Omental fat pad (tissue), 4 donors: ENCODE measurements around the gene REV1. TPM values are rescaled to one million over a fixed set of nuclear protein-coding genes. Genes with fewer than 3 reads are reported as not detected.

Experiments
- ATAC-seq: fragments of 150-250 bp; one replicate; pipeline ENCODE4 v1.9.1; 2016; ENCODE audit warnings: mild to moderate bottlenecking, moderate library complexity; ENCODE audit not compliant: low FRiP score
- DNase-seq: peaks from one replicate; pipeline ENCODE4 v3.0.0-alpha.2; 2019; ENCODE audit warnings: low spot score
- total RNA-seq, 4 donors: library from RNA; depleted of rRNA; stranded (reverse); fragments of >200 nt; gene quantifications; one replicate each; pipeline ENCODE4 v1.1.0, GENCODE V29; 2016
- TF ChIP-seq, protein P1 (sequence below), 3 donors: fragments of 450-650 bp; IDR thresholded peaks; one replicate each; pipeline ENCODE4 v1.5.1; 2016 to 2017; ENCODE audit warnings: antibody characterized with exemption in 3 of 3, mild to moderate bottlenecking in 3 of 3, moderate library complexity in 2 of 3

Gene REV1
- total RNA-seq, 4 donors from 2014 or later, result 33.5 to 76.1 (median 51.5) TPM

DNA sequence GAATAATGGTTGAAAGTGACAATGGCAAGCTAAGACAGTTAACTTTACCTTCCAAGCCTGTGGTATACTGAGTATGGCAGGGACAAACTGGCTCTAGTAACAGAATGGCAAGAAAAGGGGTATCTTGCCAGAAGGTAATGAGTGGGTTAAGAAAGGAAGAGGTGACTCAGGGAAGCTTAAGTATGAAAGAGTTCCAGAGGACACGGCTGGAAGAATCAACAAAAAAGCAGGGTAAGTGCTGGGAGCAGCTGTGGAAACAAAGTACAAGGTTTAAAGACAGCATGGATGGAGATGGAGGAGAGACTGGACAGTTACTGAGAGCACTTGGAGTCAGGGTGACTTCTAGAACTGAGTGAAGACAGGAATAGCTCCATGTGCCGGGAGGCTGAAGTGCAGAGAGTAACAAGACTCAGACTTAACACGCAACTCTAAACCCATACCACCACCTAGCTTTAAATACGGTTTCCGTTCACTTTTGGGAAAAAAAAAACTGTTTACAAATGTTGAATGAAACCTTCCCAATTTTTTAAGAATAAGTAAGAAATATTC lies 69.0 kb downstream of the REV1 start:
- TF ChIP-seq, protein P1, sequence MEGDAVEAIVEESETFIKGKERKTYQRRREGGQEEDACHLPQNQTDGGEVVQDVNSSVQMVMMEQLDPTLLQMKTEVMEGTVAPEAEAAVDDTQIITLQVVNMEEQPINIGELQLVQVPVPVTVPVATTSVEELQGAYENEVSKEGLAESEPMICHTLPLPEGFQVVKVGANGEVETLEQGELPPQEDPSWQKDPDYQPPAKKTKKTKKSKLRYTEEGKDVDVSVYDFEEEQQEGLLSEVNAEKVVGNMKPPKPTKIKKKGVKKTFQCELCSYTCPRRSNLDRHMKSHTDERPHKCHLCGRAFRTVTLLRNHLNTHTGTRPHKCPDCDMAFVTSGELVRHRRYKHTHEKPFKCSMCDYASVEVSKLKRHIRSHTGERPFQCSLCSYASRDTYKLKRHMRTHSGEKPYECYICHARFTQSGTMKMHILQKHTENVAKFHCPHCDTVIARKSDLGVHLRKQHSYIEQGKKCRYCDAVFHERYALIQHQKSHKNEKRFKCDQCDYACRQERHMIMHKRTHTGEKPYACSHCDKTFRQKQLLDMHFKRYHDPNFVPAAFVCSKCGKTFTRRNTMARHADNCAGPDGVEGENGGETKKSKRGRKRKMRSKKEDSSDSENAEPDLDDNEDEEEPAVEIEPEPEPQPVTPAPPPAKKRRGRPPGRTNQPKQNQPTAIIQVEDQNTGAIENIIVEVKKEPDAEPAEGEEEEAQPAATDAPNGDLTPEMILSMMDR (IDR thresholded peaks at IDR 0.05), result no peak
- DNase-seq, result no peak
- ATAC-seq, result no peak

DNA sequence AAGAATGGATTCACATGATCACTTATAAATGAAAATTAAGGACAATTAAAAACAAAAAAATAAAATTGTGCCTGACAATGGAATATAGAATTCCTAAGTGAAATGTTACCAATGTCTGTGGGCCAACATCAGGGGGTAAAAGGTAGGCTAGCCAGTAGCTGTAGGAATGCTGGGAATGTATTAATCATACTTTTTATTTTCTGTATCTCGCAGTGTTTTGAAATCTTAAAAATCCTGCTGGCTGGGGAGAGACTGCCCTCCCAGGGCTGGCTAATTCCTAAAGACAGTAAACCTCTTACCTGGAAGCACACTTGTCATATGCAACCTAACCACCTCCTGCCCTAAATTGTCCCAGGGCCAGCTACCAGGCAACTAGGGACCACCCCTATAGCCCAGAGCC lies 69.8 kb downstream of the REV1 start:
- no peak for DNase-seq
- TF ChIP-seq, protein P1 (IDR thresholded peaks at IDR 0.05), result no peak
- peak; percentile 79 for ATAC-seq

DNA sequence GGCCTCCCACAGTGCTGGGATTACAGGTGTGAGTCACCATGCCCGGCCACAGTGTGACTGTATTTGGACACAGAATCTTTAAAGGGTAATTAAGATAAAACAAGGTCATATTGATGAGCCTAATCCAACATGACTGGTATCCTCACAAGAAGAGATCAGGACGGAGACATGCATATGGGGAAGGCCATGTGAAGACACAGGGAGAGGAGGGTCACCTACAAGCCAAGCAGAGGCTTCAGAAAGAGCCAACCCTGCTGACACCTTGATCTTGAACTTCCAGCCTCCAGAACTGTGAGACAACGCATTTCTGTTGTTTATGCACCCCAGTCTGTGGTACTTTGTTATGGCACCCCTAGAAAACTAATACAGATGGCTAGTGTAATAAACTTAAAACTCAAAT lies 72.4 kb downstream of the REV1 start:
- TF ChIP-seq, protein P1 (IDR thresholded peaks at IDR 0.05), result no peak
- no peak for ATAC-seq
- DNase-seq, result no peak

DNA sequence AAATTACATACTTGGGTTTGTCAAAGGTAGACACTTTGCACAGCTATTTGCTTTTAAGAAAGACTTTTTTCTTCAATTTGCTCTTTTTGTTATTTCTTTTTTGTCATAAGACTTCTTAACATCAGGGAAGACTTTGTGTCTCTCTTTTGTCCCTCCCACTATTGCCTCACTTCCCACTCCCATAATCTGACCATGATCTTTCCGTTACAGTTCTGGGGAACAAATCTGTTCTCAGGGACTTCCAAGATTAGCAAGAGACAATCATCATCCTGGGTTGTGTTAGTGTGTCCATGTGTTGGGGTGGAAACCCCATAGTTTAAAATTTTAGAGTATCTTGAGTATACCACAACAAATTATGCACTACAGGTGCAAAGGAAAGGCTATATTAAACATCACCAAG lies 75.3 kb downstream of the REV1 start:
- ATAC-seq, result no peak
- TF ChIP-seq, protein P1 (IDR thresholded peaks at IDR 0.05), result no peak
- no peak for DNase-seq

DNA sequence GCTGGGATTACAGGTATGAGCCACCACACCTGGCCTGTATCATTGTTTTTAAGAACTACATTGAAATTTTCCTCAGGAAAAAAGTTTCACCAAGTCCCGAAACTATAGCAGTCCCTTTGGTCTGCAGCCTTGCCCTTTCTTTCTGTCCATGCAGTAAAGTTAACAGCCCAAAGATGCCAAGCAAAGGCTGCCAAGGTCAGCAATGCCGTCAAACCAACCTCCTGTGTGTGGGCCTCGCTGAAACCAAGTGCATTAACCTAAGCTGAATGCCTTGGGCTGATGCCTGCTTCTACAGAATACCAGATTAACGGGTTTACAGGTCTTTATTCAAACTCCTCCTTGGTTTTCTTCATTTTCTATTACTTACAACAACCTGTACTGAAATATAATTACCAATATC lies 79.5 kb downstream of the REV1 start:
- ATAC-seq (no peak), DNase-seq (no peak)
- TF ChIP-seq, protein P1 (IDR thresholded peaks at IDR 0.05), result no peak

DNA sequence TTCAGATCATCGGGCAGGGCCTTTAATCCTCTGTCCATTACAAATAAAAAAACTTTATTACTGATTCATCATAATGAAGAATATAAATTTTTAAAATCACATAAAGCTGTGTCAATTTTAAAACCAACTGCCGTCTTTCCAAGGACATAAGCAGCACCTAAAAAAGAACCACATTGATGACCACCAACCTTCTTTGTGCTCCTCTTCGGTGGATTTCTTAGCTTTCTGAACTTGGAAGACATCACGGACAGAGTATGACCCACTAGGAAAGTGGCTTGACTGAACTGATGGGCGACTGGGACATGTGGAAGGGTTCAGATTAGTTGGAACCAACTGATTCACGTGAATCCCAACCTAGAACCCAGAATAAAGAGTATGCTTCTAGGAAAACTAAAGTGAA lies 83.7 kb downstream of the REV1 start:
- TF ChIP-seq, protein P1 (IDR thresholded peaks at IDR 0.05), result no peak
- ATAC-seq, result no peak
- no peak for DNase-seq

DNA sequence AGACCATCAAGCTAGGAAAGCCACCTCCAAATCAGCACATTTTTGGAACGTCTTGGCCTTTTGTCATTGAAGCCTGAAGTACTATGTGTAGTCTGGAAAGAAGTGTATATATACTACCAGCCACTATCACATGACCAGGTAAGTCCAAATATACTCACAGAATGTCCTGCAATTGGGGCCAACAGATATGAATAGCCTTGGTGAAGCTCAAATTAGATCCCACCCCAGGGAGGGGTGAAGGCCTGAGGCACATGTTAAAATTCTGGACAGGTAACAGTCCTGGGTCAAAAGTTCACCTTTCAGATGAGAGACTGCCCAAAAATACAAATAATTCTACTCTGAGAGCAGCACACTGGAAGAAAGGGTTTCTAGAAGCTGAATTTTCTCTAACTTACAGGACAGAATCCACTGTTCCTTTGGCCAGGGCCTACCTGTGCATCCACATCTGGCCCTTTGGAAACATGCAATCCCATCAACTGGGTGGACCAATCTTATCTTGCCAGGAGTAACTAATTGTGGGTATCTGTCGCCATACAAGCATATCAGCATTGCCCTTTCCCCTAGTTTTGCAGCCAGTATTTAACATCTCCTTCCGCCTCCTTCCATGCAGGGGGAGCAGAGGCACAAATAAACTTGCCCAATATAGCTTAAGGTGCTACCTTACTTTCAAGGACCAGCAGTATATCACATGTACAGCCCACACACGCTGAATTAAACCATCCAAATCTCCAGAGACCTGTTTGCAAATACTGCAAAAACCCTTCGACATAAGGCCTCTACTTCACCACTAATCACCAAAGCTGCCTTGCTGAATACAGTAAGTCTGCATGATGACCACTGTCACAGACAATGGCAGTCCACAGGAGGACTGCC lies 84.8 kb downstream of the REV1 start:
- ATAC-seq (no peak), DNase-seq (no peak)
- TF ChIP-seq, protein P1 (IDR thresholded peaks at IDR 0.05), result no peak
